Vagina (tissue), 2 donors: ENCODE data around the gene ZNF135. TPM values are rescaled to one million over a fixed set of nuclear protein-coding genes. Genes with fewer than 3 reads are reported as not detected.

Experiments used
- DNase-seq, 2 donors: peaks; one replicate each; pipeline ENCODE4 v3.0.0-alpha.2; 2017; ENCODE audit errors: extremely low spot score in 2 of 2
- H3K27ac ChIP-seq: fragments of 200-600 bp; sonication (generic); one replicate; pipeline ENCODE4 v1.5.1; 2019
- H3K27me3 ChIP-seq: fragments of 200-600 bp; sonication (generic); one replicate; pipeline ENCODE4 v1.5.1; 2019
- H3K36me3 ChIP-seq, 2 donors: fragments of 200-600 bp; sonication (generic); one replicate each; pipeline ENCODE4 v1.5.1; 2017 to 2019
- H3K4me1 ChIP-seq: fragments of 200-600 bp; sonication (generic); one replicate; pipeline ENCODE4 v1.5.1; 2019
- H3K4me3 ChIP-seq, 2 donors: fragments of 200-600 bp; sonication (generic); 1 replicate in 1 of 2; 2 replicates in 1 of 2; pipeline ENCODE4 v1.5.1; 2016 to 2019
- H3K9me3 ChIP-seq: fragments of 200-600 bp; sonication (generic); one replicate; pipeline ENCODE4 v1.5.1; 2019
- CTCF ChIP-seq, 3 experiments: fragments of 450-650 bp in 2 of 3; fragments of 200-600 bp in 1 of 3; sonication (generic) in 1 of 3; IDR thresholded peaks; one replicate each; pipeline ENCODE4 v1.5.1; 2017 to 2019; ENCODE audit warnings: antibody characterized with exemption in 3 of 3, mild to moderate bottlenecking in 2 of 3, moderate library complexity in 2 of 3
- POLR2A ChIP-seq, 2 donors: fragments of 450-650 bp; IDR thresholded peaks; one replicate each; pipeline ENCODE4 v1.6.1; 2017; ENCODE audit warnings: antibody characterized with exemption in 2 of 2, mild to moderate bottlenecking in 2 of 2, moderate library complexity in 2 of 2
- POLR2AphosphoS5 ChIP-seq, 2 donors: sonication (generic); formaldehyde crosslinking; IDR thresholded peaks; one replicate each; pipeline ENCODE4 v1.9.0; 2017; ENCODE audit warnings: antibody characterized with exemption in 2 of 2, mild to moderate bottlenecking in 2 of 2, low read depth in 1 of 2; ENCODE audit not compliant: insufficient read depth in 1 of 2
- intact Hi-C: fragments of 100-400 bp; cut with DNase I; formaldehyde crosslinking; loops from one replicate; pipeline ENCODE4 v1.15.1; 2023
- total RNA-seq: library from RNA; depleted of rRNA; stranded (reverse); fragments of >200 nt; gene quantifications from one replicate; pipeline ENCODE4 v1.2.3, GENCODE V29; 2016

ZNF135 gene
- total RNA-seq, 1 donor from 2014 or later = 5.4 TPM

DNA sequence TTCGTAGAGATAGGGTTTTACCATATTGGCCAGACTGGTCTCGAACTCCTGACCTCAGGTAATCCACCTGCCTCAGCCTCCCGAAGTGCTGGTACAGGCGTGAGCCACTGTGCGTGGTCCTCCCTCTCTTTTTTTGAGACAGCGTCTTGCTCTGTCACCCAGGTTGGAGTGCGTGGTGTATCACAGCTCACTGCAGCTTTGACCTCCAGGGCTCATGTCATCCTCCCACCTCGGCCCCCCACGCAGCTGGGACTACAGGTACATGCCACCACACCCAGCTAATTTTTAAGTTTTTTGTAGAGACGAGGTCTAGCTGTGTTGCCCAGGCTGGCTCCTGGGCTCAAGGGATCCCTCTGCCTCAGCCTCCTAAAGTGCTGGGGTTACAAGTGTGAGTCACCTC lies 20.7 kb downstream of the ZNF135 start:
- no peak for DNase-seq
- TF ChIP-seq POLR2A (IDR thresholded peaks at IDR 0.05) = no peak
- no peak for TF ChIP-seq CTCF (IDR thresholded peaks at IDR 0.05)
- no peak for TF ChIP-seq POLR2AphosphoS5 (IDR thresholded peaks at IDR 0.05; ENCODE audit: insufficient read depth in 1 of 2, low read depth in 1 of 2)
- Histone ChIP-seq H3K27ac (no peak overlapping the region), H3K9me3 (peaks cover 13% of the 10 kb centered on the region), H3K4me1 (no peaks in the 10 kb centered on the region), H3K27me3 (no peaks in the 10 kb centered on the region), H3K36me3 (peaks cover 0 to 19% of the 10 kb centered on the region in 2 donors), H3K4me3 (no peak overlapping the region)
- intact Hi-C loops = no loop called here

DNA sequence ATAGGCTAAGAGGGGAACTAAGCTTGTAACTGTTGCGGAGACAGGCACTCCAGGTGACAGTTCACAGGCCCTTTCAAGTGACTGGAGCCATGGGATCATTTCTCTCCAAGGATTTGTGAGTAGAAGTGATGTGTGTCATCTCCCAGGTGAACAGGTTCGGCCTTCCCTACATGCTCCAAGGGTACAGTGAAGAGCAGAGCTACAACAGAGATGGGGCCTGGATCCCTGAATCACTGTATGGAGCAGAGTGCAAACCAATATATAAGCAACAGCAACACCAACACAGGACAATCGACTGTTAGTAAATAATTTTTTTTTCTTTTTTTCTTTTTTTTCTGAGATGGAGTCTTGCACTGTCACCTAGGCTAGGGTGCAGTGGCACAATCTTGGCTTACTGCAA lies 23.9 kb downstream of the ZNF135 start:
- H3K9me3 ChIP-seq = peaks cover 13% of the 10 kb centered on the region
- no peak for TF ChIP-seq POLR2AphosphoS5 (IDR thresholded peaks at IDR 0.05; ENCODE audit: insufficient read depth in 1 of 2, low read depth in 1 of 2)
- no peak for TF ChIP-seq POLR2A (IDR thresholded peaks at IDR 0.05)
- no peak for TF ChIP-seq CTCF (IDR thresholded peaks at IDR 0.05)
- H3K36me3 ChIP-seq = peaks cover 0 to 51% of the 10 kb centered on the region in 2 donors
- no peak for DNase-seq
- no peak overlapping the region for H3K27ac ChIP-seq
- H3K4me3 ChIP-seq = no peak overlapping the region
- intact Hi-C loops = no loop called here
- no peaks in the 10 kb centered on the region for H3K4me1 ChIP-seq
- no peaks in the 10 kb centered on the region for H3K27me3 ChIP-seq

DNA sequence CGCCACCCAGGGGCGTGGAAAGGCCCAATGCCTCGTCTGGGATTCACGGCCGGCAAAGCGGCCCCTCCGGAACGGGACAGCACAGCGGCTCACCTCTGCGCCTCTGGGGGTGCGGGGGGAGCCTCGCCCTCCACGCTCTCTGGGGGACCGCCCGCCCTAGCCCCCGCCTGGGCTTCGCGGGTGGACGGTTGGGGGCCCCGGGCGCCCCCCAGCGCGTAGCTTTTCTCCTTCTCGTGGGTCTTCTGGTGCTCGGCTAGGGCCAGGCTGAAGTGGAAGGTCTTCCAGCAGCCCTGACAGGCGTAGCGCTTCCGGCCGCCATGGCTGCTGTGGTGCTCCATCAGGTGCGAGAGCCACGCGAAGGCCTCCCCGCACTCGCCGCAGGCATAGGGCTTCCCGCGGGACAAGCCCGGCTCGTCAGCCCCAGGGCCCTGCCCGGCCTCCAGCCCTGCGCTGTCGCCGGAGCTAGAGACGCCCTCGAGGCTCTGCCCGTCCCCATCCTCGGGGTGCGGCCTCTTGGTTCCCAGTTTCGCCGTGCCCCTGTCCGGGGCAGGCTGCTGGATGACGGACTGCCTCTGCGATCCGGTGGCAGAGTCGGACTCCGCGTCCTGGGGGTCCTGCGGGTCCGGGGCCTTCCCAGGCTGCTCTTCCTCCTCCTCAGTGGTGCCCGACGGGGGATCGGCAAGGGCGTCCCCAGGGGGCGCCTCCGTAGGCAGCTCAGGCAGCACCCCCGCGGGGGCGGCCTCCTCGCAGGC lies 25.7 kb downstream of the ZNF135 start:
- peaks cover 13% of the 10 kb centered on the region for H3K9me3 ChIP-seq
- H3K4me1 ChIP-seq = no peaks in the 10 kb centered on the region
- H3K27ac ChIP-seq = no peak overlapping the region
- no peak for DNase-seq
- no peaks in the 10 kb centered on the region for H3K27me3 ChIP-seq
- H3K4me3 ChIP-seq = peak overlapping the region in 1 of 2 donors; percentile 18
- peaks cover 0 to 60% of the 10 kb centered on the region in 2 donors for H3K36me3 ChIP-seq
- intact Hi-C loops = no loop called here
- TF ChIP-seq CTCF (IDR thresholded peaks at IDR 0.05) = no peak
- TF ChIP-seq POLR2AphosphoS5 (IDR thresholded peaks at IDR 0.05; ENCODE audit: insufficient read depth in 1 of 2, low read depth in 1 of 2) = no peak
- no peak for TF ChIP-seq POLR2A (IDR thresholded peaks at IDR 0.05)

DNA sequence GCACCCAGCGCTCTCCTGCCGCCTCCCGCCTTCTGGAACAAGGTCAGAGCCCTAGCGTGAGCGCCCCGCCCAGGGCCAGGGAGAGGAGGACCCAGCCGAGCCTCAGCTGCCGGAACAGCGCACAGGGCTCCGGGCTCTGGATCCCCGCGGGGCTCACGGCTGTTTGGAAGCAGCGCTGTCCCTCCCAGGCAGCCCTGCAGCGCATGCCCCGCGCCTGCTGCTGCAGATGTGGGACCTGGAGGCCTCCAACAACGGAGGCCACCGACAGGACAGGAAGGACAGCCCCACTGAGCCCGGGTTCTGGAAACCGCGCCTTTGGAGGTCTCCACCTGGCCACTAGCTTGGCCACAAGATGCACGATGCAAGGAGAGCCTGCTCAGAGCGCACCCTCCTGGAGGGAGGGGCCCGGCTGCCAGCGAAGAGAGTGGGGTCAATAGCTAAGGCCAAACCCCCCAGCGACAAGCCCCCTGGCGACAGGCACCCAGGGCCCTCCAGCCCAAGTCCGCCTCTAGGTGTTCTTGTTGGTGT lies 26.3 kb downstream of the ZNF135 start:
- DNase-seq = no peak
- H3K4me3 ChIP-seq = no peak overlapping the region
- H3K4me1 ChIP-seq = no peaks in the 10 kb centered on the region
- intact Hi-C loops = no loop called here
- H3K27ac ChIP-seq = no peak overlapping the region
- no peak for TF ChIP-seq POLR2AphosphoS5 (IDR thresholded peaks at IDR 0.05; ENCODE audit: insufficient read depth in 1 of 2, low read depth in 1 of 2)
- no peak for TF ChIP-seq CTCF (IDR thresholded peaks at IDR 0.05)
- TF ChIP-seq POLR2A (IDR thresholded peaks at IDR 0.05) = no peak
- H3K27me3 ChIP-seq = no peaks in the 10 kb centered on the region
- peaks cover 13% of the 10 kb centered on the region for H3K9me3 ChIP-seq
- H3K36me3 ChIP-seq = peaks cover 0 to 64% of the 10 kb centered on the region in 2 donors
